Nephron progenitor cell (in vitro differentiated cells): ENCODE data around the gene TXNL4A.

Experiments used
- DNase-seq: peaks from one replicate; pipeline ENCODE4 v3.0.0; 2021
- H3K27ac Mint-ChIP-seq: 2 replicates; pipeline ENCODE4 v1.8.0; 2021; ENCODE audit warnings: mild to moderate bottlenecking, moderate library complexity, mixed read lengths
- H3K27me3 Mint-ChIP-seq: 2 replicates; pipeline ENCODE4 v1.8.0; 2021; ENCODE audit warnings: mild to moderate bottlenecking, low read depth, mixed read lengths; ENCODE audit not compliant: poor library complexity
- H3K36me3 Mint-ChIP-seq: 2 replicates; pipeline ENCODE4 v1.8.0; 2021; ENCODE audit warnings: low read depth, mixed read lengths
- H3K4me1 Mint-ChIP-seq: 2 replicates; pipeline ENCODE4 v1.8.0; 2021; ENCODE audit warnings: mixed read lengths
- H3K4me3 Mint-ChIP-seq: 2 replicates; pipeline ENCODE4 v1.8.0; 2021; ENCODE audit warnings: mild to moderate bottlenecking, moderate library complexity, mixed read lengths
- H3K9me3 Mint-ChIP-seq: 2 replicates; pipeline ENCODE4 v1.8.0; 2021; ENCODE audit warnings: mild to moderate bottlenecking, moderate library complexity, mixed read lengths
- TF ChIP-seq, protein P1 (sequence below): fragments of 200-600 bp; sonication (generic); IDR thresholded peaks from 2 replicates; pipeline ENCODE4 v1.5.0; 2021; ENCODE audit warnings: antibody characterized with exemption

The TXNL4A gene

DNA sequence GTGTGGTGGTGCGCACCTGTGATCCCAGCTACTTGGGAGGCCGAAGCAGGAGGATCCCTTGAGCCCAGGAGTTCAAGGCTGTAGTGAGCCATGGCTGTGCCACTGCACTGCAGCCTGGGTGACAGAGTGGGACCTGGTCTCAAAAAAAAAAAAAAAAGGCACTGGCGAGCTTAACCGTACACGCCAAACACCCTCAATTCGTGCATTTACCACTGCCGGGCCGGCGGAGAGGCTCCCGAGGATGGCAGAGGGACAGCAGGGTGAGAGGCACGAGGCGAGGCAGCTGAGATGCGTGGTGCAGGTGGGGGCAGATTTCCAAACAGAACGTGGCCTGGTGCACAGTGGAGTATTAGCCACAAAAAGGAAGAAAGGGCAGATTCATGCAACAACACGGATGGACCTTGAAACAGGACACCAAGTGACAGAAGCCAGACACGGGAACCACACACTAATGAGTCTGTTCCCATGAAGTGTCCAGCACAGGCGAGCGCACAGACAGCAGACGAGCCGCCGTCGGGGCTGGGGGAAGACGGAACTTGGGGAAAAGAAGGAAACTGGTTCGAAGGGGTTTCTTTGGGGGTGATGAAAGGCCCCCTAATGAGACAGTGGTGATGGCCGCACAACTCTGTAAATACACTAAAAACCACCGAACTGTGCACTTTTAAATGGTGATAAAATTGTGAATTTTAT lies 64.3 kb downstream of the TXNL4A start:
- Mint-ChIP-seq H3K36me3 (peaks cover 74% of the 10 kb centered on the region), H3K9me3 (peaks cover 43% of the 10 kb centered on the region), H3K4me3 (no peak overlapping the region), H3K27me3 (no peaks in the 10 kb centered on the region), H3K27ac (no peak overlapping the region), H3K4me1 (peaks cover 11% of the 10 kb centered on the region)
- TF ChIP-seq, protein P1, sequence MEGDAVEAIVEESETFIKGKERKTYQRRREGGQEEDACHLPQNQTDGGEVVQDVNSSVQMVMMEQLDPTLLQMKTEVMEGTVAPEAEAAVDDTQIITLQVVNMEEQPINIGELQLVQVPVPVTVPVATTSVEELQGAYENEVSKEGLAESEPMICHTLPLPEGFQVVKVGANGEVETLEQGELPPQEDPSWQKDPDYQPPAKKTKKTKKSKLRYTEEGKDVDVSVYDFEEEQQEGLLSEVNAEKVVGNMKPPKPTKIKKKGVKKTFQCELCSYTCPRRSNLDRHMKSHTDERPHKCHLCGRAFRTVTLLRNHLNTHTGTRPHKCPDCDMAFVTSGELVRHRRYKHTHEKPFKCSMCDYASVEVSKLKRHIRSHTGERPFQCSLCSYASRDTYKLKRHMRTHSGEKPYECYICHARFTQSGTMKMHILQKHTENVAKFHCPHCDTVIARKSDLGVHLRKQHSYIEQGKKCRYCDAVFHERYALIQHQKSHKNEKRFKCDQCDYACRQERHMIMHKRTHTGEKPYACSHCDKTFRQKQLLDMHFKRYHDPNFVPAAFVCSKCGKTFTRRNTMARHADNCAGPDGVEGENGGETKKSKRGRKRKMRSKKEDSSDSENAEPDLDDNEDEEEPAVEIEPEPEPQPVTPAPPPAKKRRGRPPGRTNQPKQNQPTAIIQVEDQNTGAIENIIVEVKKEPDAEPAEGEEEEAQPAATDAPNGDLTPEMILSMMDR, result no peak
- no peak for DNase-seq

DNA sequence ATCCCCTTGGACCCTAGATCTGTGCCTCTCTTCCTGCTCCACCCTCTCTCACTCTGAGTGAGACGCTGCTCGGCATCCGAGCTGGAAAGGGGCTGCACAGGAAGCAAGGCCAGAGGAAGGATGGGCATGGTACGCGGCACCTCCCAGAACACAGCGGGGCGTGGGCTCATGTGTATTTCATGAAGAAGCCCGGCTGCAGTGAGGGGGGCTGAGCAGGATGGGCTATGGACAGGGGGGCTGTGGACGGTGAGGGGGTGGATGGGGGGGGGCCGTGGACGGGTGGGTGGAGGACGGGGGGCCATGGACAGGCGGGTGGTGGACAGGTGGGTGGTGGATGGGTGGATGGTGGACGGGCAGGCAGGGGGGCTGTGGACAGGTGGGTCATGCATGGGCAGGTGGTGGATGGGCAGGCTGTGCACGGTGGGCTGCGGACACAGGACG lies 65.4 kb downstream of the TXNL4A start:
- no peak overlapping the region for H3K4me3 Mint-ChIP-seq
- H3K9me3 Mint-ChIP-seq, result peaks cover 37% of the 10 kb centered on the region
- H3K27me3 Mint-ChIP-seq, result no peaks in the 10 kb centered on the region
- peaks cover 11% of the 10 kb centered on the region for H3K4me1 Mint-ChIP-seq
- no peak for DNase-seq
- peaks cover 74% of the 10 kb centered on the region for H3K36me3 Mint-ChIP-seq
- no peak overlapping the region for H3K27ac Mint-ChIP-seq
- TF ChIP-seq, protein P1, result no peak

DNA sequence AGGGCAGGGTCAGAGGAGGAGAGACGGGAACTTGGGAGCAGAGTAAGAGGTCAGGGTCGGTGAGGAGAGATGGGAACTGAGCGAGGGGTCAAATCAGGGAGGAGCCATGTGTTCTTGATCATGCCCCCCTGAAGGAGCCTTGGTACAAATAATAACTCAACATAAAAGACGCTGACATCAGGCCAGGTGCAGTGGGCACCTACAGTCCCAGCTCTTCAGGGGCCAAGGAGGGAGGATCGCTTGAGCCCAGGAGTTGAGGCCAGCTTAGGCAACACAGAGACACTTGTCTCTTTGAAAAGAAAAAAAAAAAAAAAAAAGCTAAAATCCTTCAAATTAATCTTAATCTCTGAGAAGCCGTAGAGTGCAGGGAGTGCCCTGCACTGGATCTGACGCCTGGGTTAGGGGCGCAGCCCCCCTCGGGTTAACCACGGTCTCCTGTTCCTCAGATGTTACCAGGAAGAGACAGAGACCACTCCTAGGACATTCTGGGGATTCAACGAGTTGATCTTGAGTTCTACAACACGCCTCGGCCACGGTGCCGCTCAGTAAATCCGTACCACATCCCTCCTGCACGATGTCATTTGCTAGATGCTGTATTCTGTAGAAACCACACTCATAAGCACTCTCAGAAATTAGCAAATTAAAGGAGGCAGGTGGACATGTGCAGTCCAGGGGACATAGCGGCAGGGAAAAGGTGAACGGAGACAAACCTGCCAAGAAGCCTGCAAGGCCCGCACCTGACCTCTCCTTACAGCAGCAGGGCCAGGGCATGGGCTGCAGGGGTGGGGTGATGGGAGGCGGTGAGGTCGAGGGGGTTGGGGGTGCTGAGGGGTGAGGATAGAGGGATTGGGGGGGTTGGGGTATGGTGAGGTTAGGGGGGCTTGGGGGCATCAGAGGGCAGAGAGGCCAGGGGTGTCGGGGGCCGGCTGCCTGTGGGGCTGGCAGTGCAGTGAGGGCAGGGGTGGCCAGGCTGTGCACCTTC lies 66.1 kb downstream of the TXNL4A start:
- Mint-ChIP-seq H3K4me1 (peaks cover 11% of the 10 kb centered on the region), H3K9me3 (peaks cover 41% of the 10 kb centered on the region), H3K27ac (no peak overlapping the region), H3K27me3 (no peaks in the 10 kb centered on the region), H3K4me3 (no peak overlapping the region), H3K36me3 (peaks cover 74% of the 10 kb centered on the region)
- TF ChIP-seq, protein P1, result no peak
- no peak for DNase-seq
